GM19372 (cell line): ENCODE results near the gene ZMIZ1.

Experiments used
- ATAC-seq: cut with Tn5 transposase; IDR thresholded peaks from one replicate; pipeline ENCODE4 v1.9.1; 2021; ENCODE audit warnings: mild to moderate bottlenecking, low read depth, moderate library complexity; ENCODE audit not compliant: unreplicated experiment

ZMIZ1 gene

GRCh38 chr10:79342811-79343561, 274.2 kb downstream of the ZMIZ1 start:
- ATAC-seq, result no peak

- no peak for ATAC-seq
Measured at GRCh38 chr10:79344502-79345195, 275.9 kb downstream of the ZMIZ1 start.

- no peak for ATAC-seq
Measured at GRCh38 chr10:79345241-79346011, 276.7 kb downstream of the ZMIZ1 start.

- ATAC-seq, result no peak
Measured at GRCh38 chr10:79346012-79346340, 277.2 kb downstream of the ZMIZ1 start.

GRCh38 chr10:79346388-79347225, 277.8 kb downstream of the ZMIZ1 start:
- no peak for ATAC-seq

GRCh38 chr10:79347226-79347893, 278.6 kb downstream of the ZMIZ1 start, which contains the start of gene PPIF:
TSS of gene PPIF (plus strand) at chr10:79347469. CDS start at chr10:79347549, 80 bp downstream.
- peak; percentile 82 for ATAC-seq

- peak; percentile 60 for ATAC-seq
Measured at GRCh38 chr10:79347894-79348639, 279.3 kb downstream of the ZMIZ1 start.

GRCh38 chr10:79348640-79348988, 279.8 kb downstream of the ZMIZ1 start:
- no peak for ATAC-seq

GRCh38 chr10:79349072-79349491, 280.3 kb downstream of the ZMIZ1 start:
- no peak for ATAC-seq

- ATAC-seq, result no peak
Measured at GRCh38 chr10:79349766-79350406, 281.1 kb downstream of the ZMIZ1 start.

GRCh38 chr10:79350407-79351154, 281.8 kb downstream of the ZMIZ1 start:
- ATAC-seq, result no peak

GRCh38 chr10:79351332-79351731, 282.6 kb downstream of the ZMIZ1 start:
- no peak for ATAC-seq

- no peak for ATAC-seq
Measured at GRCh38 chr10:79352035-79352877, 283.5 kb downstream of the ZMIZ1 start.

GRCh38 chr10:79353000-79353406, 284.2 kb downstream of the ZMIZ1 start:
- no peak for ATAC-seq

- no peak for ATAC-seq
Measured at GRCh38 chr10:79353726-79354125, 285.0 kb downstream of the ZMIZ1 start.

- ATAC-seq, result no peak
Measured at GRCh38 chr10:79354141-79354540, 285.4 kb downstream of the ZMIZ1 start.

- no peak for ATAC-seq
Measured at GRCh38 chr10:79354615-79355014, 285.8 kb downstream of the ZMIZ1 start.
